ENCODE measurements around the gene PCARE.

Gene PCARE

DNA sequence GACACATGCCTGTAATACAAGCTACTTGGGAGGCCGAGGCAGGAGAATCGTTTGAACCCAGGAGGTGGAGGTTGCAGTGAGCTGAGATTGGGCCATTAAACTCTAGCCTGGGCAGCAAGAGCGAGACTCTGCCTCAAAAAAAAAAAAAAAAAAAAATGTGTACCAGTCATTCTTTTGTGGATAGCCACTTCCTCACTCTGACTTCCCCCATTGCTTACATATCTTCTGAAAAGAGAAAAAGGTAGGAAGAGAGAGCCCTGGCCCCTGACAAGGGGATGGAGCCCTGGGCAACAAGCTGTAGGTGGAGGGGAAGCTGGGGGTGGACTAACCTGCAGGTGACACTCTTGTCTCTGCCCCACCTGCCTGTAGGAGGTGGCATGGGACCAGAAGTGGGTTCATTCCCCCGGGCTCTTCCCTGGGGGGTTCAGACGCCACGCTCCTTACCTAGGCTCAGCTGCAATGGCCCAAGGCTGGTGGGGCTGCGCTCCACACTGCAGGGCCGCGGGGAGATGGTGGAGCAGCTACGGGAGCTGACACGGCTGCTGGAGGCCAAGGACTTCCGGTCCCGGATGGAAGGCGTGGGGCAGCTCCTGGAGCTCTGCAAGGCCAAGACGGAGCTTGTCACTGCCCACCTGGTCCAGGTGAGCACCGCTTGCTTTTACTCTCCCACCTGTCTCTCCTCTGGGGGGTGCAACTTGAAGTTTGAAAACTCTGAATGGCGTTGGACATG lies 39.1 kb downstream of the PCARE start:
- DNase-seq (ENCODE audit: low spot score), result no peak

DNA sequence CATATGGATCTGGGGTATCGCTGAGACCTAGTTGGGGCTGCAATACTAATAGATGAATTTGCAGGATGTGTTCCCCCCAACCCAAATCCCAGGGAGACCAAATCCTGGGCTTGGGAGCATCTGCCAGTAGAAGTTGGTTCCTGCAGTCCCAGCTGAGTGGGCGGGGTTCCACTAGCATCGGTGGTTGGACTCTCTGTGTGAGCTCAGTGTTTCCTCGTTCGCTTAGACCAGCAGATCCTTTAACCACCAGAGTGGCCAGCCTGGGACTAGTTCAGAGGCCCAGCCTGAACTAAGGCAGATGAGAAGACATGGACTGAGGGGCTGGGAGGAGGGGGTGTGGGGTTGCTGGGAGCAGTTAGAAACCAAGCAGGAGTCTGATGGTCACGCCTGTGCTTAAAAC lies 40.7 kb downstream of the PCARE start:
- no peak for DNase-seq (ENCODE audit: low spot score)

DNA sequence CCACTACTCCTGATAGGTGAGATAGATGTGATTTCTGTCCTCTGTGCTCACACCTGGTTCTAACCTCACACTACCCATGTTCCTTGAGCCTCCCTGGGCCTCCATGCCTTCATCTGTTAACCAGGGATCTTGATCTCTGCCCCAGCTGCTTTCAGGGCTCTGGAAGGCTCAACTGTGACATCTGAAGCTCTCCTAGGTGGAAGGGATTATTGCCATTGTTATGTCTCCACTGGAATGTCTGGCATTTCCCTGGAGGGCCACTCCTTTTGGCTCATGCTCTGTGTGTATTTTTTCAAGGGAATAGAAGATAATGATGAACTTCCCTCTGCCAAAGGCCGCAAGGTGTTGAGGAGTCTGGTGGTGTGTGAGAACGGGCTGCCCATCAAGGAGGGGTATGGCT lies 41.2 kb downstream of the PCARE start:
- no peak for DNase-seq (ENCODE audit: low spot score)

DNA sequence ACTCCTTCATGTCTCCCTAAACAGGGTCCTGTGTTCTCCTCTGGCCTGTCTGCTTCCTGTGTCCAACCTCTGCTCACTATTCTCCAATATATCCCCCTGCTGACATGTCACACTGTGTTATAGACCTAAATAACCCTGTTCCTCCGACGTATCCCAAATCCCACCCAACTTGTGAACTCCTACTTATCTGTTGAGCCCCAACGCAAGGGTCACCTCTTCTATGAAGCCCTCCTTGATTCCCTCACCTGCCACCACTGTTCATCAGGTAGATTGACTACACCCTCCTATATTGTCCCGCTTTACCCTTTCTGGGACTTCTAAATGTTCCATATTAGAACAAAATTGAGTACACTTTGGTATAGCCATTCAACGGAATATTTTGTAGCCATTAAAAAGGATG lies 42.1 kb downstream of the PCARE start:
- DNase-seq (ENCODE audit: low spot score), result no peak

DNA sequence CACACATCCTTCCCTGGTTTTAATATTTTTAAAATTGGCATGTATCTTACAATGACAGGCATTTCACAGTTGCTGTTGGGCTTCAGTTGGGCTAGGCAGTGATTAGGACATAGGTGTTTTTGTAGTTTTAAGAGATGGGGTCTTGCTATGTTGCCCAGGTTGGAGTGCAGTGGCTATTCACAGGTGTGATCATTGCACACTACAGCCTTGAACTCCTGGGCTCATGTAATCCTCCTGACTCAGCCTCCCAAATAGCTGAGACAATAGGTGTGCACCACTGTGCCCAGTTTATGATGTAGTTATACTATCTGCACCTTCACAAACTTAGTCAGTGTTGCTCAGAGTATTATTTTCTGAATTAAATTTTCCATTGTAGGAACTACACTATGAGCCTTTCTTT lies 43.3 kb downstream of the PCARE start:
- no peak for DNase-seq (ENCODE audit: low spot score)

DNA sequence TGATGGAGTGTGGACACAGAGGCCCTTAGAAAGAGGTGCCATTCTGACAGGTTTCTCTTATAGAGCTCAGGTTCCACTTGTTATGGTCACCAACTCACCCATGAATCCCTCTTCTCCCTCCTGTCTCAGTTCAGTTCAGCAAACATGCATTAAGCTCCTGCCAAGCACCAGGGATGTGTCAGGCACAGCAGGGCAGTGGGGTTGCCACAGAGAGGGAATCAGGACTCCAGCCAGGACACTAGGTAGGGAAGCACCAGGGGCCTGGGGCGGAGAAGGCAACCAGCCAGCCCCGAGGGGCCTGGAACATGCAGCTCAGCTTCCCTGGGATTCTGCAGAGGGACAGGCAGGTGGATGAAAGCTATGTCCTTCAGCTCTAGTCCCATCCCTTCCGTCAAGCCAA lies 48.6 kb downstream of the PCARE start:
- DNase-seq (ENCODE audit: low spot score), result no peak

DNA sequence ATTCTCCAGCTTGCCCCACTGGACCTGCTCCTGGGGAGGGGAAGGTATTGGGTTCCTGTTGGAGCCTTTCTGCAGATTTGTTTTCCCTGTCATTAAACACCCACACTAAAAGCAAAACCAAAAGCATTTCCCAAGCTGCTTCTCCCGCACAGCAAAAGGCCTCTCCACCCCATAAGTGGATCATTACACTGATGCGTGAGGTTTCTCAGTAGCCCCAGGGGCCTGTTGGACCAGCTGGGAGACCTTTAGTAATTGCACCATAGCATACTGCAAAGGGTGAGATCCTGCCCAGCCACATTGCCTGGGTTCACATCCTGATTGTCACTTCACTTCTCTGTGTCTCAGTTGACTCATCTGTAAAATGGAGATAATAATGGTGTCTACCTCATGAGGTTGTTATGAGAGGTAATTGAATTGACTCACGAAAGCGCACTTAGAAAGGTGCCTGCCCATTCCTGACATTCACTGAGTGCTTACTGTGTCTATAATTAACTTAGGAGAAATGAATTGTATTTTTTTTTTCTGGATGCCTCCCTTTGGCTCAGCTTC lies 49.4 kb downstream of the PCARE start:
- no peak for DNase-seq (ENCODE audit: low spot score)

DNA sequence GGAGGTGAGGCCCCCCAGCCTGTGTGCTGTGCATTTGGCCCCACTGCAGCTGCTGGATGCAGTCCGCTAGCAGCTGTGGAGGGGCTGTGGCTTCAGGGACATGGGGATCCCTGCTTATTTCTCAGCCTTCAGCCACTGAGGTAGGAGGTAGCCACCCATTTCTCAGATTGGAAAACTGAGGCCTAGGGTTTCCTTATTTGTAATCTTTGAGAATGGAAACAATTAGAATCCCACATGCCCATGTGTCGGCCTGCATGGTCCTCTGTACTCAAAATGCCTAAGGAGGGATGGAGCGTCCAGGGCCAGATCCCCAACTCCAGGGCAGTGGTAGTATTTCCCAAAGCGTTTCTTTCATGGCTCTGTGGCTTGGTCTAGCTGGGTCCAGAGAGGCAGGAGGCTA lies 51.1 kb downstream of the PCARE start:
- no peak for DNase-seq (ENCODE audit: low spot score)

DNA sequence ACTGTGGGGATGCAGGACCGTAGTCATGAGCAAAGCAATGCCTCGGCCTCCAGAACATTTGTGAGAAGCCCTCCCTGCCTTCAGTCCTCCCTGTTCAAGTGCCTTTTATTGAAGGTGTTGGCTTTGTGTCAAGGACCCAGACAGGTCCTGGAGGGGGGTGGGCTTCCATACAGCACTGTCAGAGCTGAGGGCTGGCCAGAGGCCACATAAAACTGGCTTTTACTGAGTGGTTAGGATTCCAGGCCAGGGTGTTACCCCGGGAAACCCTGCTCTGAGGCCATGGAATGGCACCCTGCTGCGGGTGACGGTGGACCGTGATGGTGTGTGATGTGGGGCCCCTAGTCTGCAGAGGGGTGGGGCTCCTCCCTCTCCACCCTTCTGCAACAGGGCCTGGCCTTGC lies 51.6 kb downstream of the PCARE start:
- no peak for DNase-seq (ENCODE audit: low spot score)

DNA sequence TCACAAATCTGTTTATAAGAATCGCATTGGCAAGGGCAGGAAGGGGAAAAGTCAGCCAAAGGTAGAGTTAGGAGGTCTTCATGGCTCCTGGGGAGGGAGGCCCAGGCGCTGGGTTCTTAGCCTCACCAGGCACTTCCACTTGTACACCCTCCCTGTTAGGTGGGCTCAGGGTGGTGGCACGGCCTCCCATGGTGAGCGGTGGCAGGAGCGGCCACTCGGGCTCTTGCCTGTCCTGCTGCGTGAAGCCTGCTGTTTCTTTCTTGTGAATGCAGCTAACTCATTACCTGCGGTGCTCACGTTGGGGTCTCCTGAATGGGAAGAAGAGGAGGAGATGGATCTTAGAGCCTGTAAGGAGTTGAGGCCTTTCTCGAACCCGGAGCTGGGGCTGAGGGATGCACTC lies 52.4 kb downstream of the PCARE start:
- DNase-seq (ENCODE audit: low spot score), result no peak

DNA sequence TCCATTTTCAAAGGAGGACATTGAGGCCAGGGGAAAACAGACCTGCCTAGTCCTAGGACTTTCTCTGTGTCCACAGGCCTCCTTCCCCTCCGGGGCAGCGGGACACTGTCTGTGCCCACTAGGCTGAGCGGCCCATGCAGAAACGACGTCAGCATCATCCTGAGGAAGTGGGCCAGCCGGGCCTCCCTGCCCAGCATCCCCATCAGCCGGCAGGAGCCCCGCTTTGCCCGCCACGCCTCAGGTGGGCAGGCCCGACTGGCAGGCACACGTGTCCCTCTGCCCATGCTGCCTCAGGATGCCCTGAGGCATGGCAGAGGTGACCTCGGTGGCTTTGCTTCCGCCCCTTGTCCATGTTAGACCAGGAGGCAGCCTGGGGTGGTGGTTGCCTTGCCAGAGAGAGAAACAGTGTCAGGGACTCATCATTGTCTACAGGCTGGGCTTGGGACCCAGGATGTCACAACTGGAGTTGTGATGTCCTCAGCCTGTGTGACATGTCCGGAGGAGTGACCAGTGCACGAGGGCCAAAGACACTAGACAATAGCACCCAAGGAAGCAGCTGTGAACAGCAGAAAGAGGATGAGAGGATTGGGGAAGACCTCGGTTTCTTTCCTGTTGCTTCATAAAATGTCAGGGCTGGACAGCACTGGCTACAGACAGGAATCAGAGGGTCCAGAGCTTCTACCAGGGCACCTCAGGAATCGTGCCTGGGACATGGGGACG lies 56.4 kb downstream of the PCARE start:
- DNase-seq (ENCODE audit: low spot score), result no peak

DNA sequence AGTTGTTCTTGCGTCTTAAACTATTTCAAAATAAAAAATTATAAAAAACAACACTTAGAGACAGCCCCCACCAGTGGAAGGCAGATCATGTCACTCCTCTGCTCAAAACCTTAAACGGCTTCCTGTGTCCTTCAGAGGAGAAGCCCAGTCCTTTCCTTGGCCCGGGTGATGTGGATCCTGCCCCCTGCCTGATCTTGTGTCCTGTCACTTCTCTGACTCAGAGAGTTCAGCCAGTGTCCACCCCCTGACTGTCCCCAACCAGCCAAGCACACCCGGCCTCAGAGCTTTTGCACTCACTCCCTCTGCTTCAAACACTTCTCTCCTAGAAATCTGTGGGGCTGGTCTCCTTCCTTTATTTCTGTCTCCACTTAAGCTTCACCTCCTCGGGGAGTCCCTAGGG lies 57.8 kb downstream of the PCARE start:
- no peak for DNase-seq (ENCODE audit: low spot score)

DNA sequence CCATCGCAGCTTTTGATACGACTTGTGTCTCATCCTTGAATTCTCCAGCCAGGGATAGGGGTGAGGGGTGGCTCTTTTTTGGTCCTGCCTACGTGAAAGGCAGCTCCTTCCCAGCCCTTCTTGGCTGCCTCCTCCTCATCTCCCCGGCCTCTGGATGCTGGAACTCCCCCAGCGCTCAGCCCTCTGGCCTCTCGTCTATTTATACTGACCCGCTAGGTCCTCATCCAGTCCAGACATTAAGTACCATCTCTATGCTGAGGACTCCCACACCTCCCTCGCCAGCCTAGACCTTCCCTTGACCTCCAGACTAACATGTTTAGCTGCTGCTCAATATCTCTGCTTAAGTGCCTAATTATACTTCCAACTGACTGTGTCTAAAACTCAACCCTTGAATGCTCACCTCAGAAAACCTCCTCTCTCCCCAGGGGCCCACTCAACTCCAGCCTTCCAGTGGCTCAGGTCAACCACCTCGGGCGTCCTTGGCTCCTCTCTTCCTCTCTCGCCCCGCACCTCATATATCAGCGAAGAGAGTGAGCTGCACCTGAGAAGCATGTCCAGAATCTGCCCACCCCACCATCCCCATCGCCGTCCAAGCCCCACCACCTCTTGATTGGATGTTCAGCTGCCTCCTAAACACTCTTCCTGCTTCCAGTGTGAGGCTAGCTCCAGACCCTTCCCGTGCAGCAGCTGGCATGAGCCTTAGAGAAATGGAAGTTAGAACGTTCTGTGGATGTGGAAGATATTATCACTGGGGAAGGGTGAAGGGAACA lies 58.4 kb downstream of the PCARE start:
- no peak for DNase-seq (ENCODE audit: low spot score)

DNA sequence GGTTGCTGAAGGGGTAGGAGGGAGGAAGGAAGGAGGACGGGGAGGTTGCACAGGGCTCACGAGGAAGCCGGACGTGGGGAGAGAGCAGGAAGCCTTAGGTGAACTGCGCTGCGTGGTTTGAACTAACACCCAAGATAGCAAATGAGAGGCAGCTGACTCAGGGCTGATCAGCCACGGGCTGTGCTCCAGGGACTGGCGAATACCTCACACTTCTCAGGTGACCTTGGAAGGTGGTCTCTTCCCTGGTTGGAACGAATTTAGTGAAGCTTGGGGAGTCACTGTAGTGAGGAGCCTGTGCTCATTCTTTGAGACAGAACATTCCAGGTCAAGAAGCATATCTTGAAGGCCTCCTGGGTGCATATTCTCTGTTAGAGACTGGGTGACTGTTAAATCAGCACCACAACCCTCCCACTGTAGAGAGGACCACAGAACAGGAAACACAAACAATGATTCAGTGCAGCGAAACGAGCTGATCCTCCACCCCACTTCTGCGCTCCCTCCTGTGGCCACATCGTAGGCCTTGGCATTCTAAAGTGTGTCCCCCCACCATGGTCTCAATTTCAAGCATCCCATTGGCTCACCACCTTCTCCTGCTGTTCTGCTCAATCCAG lies 59.4 kb downstream of the PCARE start:
- DNase-seq (ENCODE audit: low spot score), result no peak

DNA sequence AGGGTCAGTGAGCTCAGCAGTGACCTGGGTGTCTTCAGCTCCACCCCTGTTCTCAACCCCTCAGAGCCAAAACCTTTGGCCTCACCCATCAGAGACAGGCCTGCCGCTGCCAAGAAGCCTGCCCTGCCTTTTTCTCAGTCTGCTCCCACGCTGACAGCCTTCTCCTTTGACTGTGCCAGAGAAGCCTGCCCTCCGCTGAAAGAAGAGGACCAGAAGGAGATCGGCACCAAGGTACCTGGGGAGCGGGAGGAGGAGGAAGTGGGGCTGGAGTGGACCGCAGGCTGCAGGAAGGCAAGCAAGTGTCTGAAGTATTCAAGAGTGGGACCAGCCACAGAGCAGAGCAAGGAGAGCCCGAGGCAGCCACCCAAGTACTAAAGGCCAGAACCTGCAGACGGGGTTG lies 60.0 kb downstream of the PCARE start:
- DNase-seq (ENCODE audit: low spot score), result no peak

DNA sequence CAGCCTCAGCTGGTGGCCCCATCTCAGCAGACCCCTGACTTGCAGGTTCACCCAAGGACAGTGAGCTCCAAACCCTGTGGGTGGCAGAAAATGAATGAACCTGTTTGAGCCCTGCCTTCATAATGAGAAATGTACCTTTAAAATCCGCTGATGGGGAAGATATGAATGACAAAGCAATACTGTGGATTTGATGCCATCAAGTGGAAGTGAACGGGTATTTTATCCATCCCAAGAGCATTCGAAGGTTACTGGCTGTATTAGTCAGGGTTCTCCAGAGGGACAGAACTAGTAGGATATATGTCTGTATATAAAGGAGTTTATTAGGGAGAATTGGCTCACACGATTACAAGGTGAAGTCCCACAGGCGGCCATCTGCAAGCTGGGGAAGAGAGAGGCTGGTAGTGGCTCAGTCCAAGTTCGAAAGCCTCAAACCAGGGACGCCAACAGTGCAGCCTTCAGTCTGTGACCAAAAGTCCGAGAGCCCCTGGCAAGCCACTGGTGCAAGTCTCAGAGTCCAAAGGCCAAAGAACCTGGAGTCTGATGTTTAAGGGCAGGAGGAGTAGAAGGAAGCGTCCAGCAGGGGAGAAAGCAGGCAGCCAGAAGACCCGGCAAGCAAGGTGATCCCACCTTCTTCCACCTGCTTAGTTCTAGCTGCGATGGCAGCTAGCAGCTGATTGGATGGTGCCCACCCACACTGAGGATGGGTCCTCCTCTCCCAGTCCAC lies 61.1 kb downstream of the PCARE start:
- no peak for DNase-seq (ENCODE audit: low spot score)

DNA sequence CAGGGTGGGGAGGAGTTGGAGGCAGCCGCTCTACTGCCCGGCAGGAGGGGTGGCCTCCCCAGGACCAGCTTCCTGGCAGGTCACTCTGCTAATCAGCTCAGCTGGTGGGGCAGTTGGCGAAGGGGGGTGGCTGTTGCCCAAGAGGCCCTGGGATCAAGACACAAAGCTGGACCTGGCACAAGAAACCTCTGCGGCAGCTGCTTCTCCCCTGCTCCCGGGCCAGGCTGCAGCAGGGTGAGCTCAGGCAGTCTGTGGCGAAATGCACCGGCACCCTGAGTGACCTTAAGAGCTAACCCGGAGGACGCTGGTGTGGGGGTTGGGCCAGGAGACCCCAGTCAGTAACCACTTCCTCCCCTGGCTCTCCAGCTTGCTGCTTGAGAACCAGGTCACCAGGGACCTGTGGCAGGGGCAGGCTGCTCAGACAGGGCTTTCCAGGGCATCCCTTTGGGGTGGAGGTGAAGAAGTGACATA lies 62.1 kb downstream of the PCARE start:
- DNase-seq (ENCODE audit: low spot score), result no peak
